A549 treated with CORT108297 at 1 μM for 4 hours (cell line): Measurements from ENCODE around the gene FMNL3. TPM values are rescaled to one million over a fixed set of nuclear protein-coding genes. Genes with fewer than 3 reads are reported as not detected.

Experiments
- total RNA-seq: library from RNA; stranded (reverse); fragments of 200-300 nt; extraction: Qiagen RNA extraction; gene quantifications from 5 replicates; pipeline ENCODE4 v1.2.3, GENCODE V29; 2022

The FMNL3 gene, protein sequence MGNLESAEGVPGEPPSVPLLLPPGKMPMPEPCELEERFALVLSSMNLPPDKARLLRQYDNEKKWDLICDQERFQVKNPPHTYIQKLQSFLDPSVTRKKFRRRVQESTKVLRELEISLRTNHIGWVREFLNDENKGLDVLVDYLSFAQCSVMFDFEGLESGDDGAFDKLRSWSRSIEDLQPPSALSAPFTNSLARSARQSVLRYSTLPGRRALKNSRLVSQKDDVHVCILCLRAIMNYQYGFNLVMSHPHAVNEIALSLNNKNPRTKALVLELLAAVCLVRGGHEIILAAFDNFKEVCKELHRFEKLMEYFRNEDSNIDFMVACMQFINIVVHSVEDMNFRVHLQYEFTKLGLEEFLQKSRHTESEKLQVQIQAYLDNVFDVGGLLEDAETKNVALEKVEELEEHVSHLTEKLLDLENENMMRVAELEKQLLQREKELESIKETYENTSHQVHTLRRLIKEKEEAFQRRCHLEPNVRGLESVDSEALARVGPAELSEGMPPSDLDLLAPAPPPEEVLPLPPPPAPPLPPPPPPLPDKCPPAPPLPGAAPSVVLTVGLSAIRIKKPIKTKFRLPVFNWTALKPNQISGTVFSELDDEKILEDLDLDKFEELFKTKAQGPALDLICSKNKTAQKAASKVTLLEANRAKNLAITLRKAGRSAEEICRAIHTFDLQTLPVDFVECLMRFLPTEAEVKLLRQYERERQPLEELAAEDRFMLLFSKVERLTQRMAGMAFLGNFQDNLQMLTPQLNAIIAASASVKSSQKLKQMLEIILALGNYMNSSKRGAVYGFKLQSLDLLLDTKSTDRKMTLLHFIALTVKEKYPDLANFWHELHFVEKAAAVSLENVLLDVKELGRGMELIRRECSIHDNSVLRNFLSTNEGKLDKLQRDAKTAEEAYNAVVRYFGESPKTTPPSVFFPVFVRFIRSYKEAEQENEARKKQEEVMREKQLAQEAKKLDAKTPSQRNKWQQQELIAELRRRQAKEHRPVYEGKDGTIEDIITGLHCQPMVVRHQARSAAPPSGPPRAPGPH
- 1.3 to 2.2 TPM (median 1.9 TPM) in 5 replicates for total RNA-seq

DNA sequence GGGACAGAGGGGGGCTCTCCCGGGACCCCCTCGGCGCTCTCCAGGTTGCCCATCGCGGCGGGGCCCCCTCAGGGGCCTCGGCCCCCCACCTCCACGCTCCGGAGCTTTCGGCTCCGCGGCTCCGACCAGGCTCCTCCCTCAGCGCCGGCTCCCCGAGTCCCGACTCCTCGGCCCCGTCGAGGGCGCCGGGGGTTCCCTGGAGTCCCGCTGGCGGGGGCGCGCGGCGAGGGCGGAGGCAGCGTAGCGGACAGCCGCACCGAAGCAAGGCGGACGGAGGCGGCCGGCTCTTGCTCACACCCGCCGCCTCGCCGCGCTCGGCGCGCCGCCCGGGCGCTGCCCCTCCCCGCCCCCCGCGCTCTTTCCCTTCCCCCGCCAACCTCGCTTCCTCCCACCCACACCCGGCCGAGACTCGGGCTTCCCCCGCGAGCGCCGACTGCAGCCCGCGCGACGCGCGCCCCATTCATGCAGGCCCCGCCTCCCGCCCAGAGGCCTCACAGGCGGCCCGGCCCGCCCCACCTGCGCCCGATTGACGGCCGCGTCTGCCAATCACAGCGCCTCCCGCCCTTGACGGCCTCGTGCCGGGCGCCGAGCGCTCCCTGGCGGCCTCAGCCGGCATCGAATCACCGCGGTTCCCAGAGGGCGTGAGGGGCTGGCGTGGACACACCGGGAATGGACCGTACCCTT, at the start of gene FMNL3:
FMNL3 (minus strand) TSS at position 278 of the 684 bp plus-strand sequence; CDS start at position 53, 225 bp downstream.

DNA sequence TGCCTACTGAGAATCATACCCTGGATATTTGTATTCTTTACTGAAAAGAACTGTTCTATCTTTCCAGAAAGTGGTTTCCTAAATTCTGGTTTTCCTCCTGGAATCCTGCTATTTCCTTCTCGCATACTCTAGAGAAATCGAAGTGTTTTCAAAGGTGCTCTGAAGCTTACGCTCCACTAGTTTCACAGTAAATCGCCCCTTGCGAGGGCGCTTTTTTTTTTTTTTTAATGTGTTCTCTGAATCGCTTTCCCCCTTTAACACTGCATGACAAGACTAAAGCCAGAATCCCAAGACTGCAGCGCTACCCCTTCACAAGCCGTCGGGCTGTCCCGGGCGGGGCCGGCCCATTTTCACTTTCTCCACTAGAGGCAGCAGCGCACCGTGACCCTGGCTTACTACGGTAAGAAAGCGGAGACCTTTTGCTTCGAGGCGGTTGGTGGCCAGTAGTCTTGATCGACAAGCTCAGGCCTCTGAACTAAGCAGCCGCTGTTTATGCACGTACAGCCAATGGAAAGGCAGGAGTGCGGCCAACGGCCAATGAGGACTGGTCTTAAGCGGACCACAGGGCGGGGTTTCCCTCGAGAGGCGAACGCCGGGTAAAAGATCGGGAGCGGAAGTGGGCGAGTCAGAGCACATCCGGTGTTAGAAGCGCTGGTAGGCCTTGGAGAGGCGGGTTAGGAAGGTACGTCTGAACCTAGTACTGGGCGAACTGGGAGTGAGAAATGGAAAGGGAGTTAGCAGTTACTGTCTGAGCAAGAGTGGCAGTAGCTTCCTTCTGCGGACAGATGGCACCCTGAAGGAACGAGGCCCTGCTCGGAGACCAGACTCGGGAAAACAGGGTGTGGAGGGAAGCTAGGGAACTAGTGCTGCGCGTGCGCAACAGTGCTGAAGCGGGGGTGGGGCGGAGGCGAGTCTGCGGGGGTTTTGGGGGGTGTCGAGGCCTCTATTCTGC, 34.0 kb upstream of the FMNL3 start, which contains the start of gene TMBIM6:
TMBIM6 (plus strand) TSS at position 628 of the 952 bp plus-strand sequence. CDS start 10,937 bp downstream, outside the sequence.

DNA sequence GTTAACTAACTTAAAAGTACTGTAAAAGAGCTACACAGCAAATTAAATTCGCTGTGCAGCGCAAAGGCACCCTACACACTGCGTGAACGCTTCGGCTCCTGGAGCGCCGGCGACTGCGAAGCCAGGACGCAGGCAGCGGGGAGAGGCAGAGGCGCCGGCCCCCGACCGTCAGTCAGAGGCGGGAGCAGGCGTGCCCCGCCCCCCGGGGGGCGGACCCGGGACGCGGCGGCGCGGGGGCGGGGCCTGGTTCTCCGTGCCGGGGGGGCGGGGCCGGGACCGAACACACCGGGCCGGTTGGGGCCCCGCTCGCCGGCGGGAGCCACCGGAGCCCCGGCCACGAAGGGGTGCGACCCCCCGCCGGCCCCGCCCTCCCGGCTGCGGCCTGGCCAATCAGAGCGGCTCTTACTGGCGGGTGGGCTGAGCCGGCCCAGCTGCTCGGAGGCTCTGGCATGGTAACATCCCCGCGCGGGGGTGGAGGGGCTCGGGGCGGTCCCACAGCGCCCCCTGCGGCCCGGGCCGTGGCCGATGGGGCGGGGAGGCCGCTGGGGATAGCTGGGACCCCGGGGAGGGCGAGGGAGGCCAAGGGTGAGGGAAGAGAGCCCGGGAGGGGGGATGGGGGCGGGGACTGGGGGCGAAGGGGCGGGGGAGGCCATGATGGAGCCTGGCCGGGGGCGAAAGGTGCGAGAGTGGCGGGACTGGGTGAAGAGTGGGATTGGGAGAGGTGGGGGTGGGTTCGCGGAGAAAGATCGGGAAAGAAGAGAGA, 83.9 kb downstream of the FMNL3 start, which contains the start of gene PRPF40B:
PRPF40B (plus strand) TSS at position 420 of the 763 bp plus-strand sequence; CDS start at position 450, 30 bp downstream.

GRCh38 chr12:49605539-49605938, 101.7 kb downstream of the FMNL3 start, which contains the start of gene FAM186B:
TSS of gene FAM186B (minus strand) at chr12:49605639. CDS start at chr12:49605477, 162 bp downstream.

Other genes with a start within 250 kb of the FMNL3 start
- 1.8 to 2.9 TPM (median 2.8 TPM) in 5 replicates for gene KCNH3, start 168.4 kb downstream of the FMNL3 start, total RNA-seq
- 60.1 to 70.8 TPM (median 68.3 TPM) in 5 replicates for gene MCRS1, start 139.3 kb downstream of the FMNL3 start, total RNA-seq
- 0.08 to 0.16 TPM (median 0.12 TPM) in 5 replicates for gene FAM186B, start 101.8 kb downstream of the FMNL3 start, total RNA-seq
- 5.6 to 9.4 TPM (median 7.4 TPM) in 5 replicates for gene PRPF40B, start 83.8 kb downstream of the FMNL3 start, total RNA-seq
- gene TMBIM6, start 34.2 kb upstream of the FMNL3 start, total RNA-seq = 411 to 501 TPM (median 491 TPM) in 5 replicates
- 7.3 to 9.7 TPM (median 8.5 TPM) in 5 replicates for gene NCKAP5L, start 121.0 kb upstream of the FMNL3 start, total RNA-seq
- gene BCDIN3D, start 135.7 kb upstream of the FMNL3 start, total RNA-seq = 4.3 to 4.6 TPM (median 4.4 TPM) in 5 replicates
- gene FAIM2, start 196.5 kb upstream of the FMNL3 start, total RNA-seq = 0.02 TPM in 1 of 5 replicates, not detected in the others
- gene AQP2, start 243.3 kb upstream of the FMNL3 start, total RNA-seq = not detected in 5 replicates